DOHH2 (cell line): ENCODE measurements around the gene TAF5L.

Source experiments
- EZH2phosphoT487 ChIP-seq: fragments of 200-600 bp; sonication (generic); IDR thresholded peaks from 2 replicates; pipeline ENCODE4 v1.6.1; 2017; ENCODE audit warnings: borderline replicate concordance, mild to moderate bottlenecking, antibody characterized with exemption, low read length, moderate library complexity, mixed read lengths
- TF ChIP-seq, protein P1 (sequence below): fragments of 200-600 bp; sonication (generic); IDR thresholded peaks from one replicate; pipeline ENCODE4 v1.5.1; 2014; ENCODE audit warnings: antibody characterized with exemption, mild to moderate bottlenecking, low read depth, low read length; ENCODE audit not compliant: poor library complexity, severe bottlenecking

DNA sequence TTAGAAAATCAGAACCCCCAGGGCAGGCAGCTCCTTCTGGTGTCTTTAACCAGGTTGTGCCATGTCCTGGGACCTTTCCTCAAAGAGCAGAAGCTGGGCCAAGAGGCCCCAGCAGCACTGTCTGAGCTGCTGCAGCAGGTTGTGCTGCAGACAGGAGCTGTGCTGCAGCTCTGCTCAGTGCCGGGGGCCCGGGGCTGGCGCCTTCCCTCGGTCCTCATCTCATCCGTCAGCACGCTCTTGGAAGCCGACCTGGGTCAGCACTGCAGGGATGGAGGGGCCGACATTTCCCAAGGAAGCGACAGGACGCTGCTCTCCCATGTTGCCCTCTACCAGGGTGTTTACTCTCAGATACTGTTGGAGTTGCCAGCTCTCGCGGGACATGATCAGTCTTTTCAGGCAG lies 11.8 kb upstream of the TAF5L start:
- TF ChIP-seq, protein P1, sequence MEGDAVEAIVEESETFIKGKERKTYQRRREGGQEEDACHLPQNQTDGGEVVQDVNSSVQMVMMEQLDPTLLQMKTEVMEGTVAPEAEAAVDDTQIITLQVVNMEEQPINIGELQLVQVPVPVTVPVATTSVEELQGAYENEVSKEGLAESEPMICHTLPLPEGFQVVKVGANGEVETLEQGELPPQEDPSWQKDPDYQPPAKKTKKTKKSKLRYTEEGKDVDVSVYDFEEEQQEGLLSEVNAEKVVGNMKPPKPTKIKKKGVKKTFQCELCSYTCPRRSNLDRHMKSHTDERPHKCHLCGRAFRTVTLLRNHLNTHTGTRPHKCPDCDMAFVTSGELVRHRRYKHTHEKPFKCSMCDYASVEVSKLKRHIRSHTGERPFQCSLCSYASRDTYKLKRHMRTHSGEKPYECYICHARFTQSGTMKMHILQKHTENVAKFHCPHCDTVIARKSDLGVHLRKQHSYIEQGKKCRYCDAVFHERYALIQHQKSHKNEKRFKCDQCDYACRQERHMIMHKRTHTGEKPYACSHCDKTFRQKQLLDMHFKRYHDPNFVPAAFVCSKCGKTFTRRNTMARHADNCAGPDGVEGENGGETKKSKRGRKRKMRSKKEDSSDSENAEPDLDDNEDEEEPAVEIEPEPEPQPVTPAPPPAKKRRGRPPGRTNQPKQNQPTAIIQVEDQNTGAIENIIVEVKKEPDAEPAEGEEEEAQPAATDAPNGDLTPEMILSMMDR = no peak
- TF ChIP-seq EZH2phosphoT487 = no peak
